Left forelimb (tissue), 1 donor: ENCODE data around the gene ARVCF.

ENCODE experiments used
- DNase-seq: peaks from one replicate; pipeline ENCODE4 v3.0.0-alpha.2; 2018; ENCODE audit warnings: low spot score

The ARVCF gene

DNA sequence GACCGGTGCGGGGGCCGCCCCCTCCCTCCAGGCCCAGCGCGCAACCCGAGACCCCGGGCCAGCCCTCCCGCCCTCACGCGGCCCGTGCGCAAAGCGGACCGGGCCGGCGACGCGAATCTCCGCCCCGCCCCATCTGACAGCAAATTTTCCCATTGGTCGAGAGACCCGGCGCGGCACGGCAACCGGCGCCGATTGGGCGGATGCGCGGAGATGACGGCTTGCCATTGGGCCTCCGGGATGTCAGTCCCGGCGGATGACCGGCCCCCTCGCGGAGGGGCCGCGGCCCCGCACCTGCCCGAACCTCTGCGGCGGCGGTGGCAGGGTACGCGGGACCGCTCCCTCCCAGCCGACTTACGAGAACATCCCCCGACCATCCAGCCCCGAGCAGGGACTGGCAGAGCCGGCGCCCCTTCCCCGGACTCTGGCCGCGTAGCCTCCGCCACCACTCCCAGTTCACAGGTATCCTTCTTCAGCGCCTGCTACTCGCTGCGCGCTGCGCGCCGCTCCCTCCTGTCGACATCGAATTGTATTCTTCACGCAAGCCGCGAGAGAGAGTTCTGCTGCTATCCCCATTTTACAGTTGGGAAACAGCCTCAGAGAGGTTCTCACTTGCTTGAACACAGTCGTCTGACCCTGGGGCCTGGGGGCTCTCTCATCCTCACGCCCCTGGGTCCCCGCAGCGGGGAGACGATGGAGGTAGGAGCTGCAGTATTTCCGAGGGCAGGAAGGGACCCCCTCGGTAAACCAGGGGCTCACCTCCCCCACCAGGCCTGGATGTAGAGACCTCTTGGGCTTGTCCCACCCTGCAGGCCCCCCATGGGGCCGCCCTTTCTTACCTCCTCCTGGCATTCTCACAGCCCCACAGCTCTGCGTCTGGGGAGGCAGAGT is at the start of gene ARVCF:
Gene ARVCF (minus strand): TSS at position 90 of the 888 bp plus-strand sequence. CDS start 26,029 bp downstream, outside the sequence.
- peak; percentile 91 for DNase-seq

- DNase-seq: no peak
Measured at GRCh38 chr22:20065896-20066616, 49.4 kb upstream of the ARVCF start.

GRCh38 chr22:20064545-20065262 is 48.1 kb upstream of the ARVCF start:
- no peak for DNase-seq

- DNase-seq: no peak
Measured at GRCh38 chr22:20064140-20064480, 47.5 kb upstream of the ARVCF start.

- DNase-seq: no peak
Measured at GRCh38 chr22:20063271-20064139, 46.9 kb upstream of the ARVCF start.

DNA sequence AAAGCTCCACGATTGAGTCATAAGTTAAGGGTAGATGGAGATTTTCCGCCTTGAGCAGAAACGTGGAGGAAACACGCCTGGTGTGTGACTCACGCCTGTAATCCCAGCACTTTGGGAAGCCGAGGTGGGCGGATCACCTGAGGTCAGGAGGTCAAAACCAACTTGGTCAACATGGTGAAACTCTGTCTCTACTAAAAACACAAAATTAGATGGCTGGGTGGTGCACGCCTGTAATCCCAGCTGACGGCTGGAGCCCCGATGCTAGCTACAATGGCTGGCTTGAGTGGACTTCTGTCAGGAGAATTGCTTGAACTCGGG is 46.1 kb upstream of the ARVCF start:
- DNase-seq: no peak

GRCh38 chr22:20062043-20062765 is 45.6 kb upstream of the ARVCF start:
- DNase-seq: no peak

DNA sequence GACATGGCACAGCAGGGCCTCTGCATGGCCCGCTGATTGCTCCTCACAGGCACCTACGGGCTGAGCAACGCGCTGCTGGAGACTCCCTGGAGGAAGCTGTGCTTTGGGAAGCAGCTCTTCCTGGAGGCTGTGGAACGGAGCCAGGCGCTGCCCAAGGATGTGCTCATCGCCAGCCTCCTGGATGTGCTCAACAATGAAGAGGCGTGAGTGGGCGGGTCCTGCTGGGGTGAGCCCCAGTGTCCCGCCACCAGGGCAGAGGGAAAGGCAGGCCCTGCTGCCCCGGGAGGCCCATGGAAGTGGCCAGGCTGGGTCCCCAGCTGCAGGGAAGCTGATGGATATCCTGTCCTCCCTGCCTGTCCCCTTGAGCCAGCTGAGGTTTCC is 44.8 kb upstream of the ARVCF start:
- no peak for DNase-seq

- DNase-seq: no peak
Measured at GRCh38 chr22:20060700-20061480, 44.3 kb upstream of the ARVCF start.

- no peak for DNase-seq
Measured at GRCh38 chr22:20058989-20059770, 42.6 kb upstream of the ARVCF start.

DNA sequence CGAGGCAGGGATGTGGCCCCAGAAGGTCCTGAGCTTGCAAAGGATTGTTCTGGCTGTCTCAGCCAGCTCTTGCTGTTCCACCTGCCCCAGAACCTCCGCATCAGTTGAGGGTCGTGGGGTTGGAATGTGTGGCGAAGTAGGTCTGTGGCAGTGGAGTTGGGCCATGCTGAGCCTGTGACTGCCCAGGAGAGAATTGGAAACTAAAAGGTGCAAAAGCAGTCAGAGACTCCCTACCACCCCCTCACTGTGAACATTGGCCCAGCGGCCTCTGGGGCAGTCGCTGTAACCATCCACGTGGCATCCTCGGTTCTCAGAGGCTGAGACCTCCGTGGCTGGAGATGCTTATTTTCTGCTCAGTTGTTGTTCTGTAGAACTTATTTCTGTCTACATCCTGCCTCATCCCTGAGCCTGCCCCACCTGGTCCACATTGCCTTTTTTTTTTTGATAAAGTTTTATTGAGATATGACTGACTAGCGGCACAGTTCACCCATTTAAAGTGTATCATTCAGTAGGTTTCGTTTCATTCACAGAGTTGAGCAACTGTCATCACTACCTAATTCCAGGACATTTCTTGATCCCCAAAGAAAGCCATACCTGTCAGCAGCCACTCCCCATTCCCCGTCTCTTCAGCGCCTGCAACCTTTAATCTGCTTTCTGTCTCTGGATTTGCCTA is 41.1 kb upstream of the ARVCF start:
- no peak for DNase-seq

DNA sequence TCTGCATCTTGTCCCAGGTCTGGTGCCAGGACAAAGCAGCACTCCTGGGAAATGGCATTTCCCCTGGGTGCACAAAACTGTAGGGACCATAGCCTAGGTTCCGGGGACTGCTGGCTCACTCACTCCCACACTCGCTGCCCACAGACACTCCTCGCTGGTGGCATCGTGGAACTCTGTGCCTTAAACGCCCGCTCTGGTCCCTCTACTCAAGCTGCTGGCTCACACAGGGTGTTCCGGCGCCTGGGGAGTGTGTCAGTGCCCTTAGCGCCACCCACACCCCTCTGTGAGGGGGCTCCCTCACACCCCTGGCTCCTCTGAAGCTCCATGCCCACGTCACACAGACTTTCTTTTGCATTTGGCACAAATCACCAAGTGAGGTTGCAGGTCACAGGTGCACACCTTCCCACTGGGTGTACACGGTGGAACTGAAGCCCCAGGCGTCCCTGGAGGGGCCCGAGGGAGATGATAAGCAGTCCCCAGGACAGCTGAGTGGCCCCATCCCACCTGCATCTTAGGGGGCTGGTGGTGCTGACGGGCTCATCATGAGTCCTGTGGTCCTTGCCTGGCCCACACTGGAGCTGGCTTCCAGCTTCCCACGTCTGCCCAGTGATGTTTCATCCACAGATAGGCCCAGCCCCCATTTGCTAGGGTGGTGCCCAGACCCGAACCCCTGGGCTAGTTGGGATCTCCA is 40.2 kb upstream of the ARVCF start:
- DNase-seq: no peak

DNA sequence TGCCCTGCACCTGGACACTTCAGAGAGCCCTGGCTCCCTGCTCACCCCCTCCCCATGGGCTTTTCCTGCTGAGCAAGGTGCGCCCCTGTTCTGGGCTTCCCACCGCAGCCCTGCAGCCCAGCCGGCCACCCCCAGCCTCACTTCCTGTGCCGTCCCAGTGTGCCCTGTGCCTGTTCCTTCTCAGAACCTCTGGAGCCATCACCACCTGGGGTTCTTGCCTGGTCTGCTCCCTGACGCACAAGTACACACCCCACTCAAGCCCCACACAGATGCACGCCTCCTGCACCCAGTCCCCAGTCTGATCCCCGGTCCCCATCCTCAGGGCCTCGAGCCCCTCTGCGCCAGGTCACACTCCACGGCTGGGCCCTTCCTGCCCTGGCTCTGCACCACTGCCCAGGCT is 39.5 kb upstream of the ARVCF start:
- DNase-seq: no peak

DNA sequence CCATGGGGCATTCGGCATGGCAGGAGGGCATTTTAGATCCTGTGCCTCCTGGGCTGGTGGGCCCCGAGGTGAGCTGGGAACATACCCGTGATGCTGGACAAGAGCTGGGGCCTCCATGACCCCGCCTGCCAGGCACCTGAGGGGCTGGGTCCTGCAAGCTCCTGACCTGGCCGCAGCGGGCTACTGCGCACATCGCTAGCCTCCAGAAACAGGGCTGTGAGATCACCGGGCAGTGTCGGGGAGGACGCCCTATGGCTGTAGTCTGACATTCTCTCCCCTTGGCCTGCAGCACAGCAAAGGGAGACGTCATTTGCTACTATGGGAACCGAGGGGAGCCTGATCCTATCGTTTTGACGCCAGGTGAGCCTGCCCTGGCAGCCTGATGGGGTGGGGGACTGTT is 39.0 kb upstream of the ARVCF start:
- DNase-seq: no peak

DNA sequence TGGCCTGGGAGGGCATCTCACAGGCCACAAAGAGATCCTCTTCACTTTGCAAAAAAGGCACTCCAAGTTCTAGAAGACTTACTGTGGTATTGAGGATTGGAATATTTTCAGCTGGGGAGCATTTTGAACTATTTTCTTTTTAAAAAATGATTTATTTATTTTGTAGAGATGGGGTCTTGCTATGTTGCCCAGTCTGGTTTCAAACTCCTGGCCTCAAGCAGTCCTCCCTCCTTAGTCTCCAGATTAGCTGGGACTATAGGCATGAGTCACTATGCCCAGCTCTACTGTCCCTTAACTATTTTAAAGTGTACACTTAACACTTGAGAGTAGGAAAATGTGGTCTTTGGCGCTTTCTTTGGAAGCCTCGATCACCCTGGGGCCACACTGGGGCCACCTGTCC is 38.5 kb upstream of the ARVCF start:
- DNase-seq: no peak

- DNase-seq: no peak
Measured at GRCh38 chr22:20054485-20054884, 37.9 kb upstream of the ARVCF start.

DNA sequence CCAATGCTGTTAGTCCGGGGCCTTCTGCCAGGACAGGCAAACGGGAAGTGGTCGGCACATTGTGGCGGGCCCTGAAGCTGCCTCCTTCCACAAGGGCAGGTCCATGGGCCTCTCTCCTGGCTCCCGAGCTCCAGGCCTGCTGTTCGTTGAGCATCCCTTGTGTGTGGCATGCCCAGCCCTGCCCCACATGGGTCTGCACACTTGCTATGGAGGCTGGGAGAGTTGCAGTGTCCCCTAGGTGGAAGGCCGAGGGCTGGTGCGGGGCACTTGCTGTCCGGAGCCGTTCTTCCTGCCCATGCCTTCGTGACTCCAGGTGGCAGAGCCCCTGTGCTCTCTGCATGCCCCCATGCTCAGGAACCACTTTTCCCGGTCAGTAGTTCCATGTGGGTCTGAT is 37.4 kb upstream of the ARVCF start:
- DNase-seq: no peak

DNA sequence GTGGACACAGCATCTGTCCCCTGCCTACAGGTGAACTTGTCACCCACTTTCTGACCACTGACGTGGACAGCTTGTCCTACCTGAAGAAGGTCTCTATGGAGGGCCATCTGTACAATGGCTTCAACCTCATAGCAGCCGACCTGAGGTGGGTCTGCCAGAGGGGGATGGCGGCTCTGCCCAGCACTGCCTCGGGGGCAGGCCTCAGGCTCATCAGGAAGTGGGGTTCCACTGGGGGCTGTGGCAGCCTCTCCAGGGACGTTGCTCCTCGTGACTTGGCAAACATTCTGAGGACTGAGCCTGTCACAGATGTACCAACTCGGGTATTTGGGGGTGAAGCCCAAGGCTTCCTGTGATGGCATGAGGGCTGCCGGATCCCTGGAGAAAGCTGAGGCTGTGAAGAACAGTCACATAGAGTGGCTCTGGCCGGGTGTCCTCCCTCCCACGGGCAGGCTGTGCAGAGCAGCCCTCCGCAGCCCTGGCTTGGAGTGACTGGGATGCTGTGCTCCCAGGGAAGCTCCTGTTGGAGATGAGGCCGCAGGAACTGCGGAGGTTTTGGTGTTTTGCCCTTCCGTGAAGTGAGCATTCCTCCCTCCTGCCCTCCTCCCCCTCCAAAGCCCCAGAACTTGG is 36.9 kb upstream of the ARVCF start:
- no peak for DNase-seq
